Neutrophil (primary cell): ENCODE results near the gene SSBP4.
"Not testable (repeated sequence)": the region's sequence is repeated elsewhere in the genome, so short reads cannot be mapped to it uniquely, and the experiment has no call there.

Experiments used
- H3K27ac ChIP-seq: fragments of 200-600 bp; sonication (generic); 2 replicates; pipeline ENCODE4 v1.5.1; 2016; ENCODE audit warnings: mild to moderate bottlenecking, moderate library complexity
- H3K27me3 ChIP-seq: fragments of 200-600 bp; sonication (generic); 2 replicates; pipeline ENCODE4 v1.6.0; 2016; ENCODE audit warnings: mild to moderate bottlenecking
- H3K36me3 ChIP-seq: fragments of 200-600 bp; sonication (generic); 2 replicates; pipeline ENCODE4 v1.5.1; 2017
- H3K4me1 ChIP-seq, 2 experiments: fragments of 200-600 bp in 1 of 2; sonication (generic) in 1 of 2; 1 replicate in 1 of 2; 2 replicates in 1 of 2; pipeline versions ENCODE4 v1.5.1 to v1.6.1; 2013 to 2016; ENCODE audit warnings: low read depth in 1 of 2, low read length in 1 of 2, mild to moderate bottlenecking in 1 of 2, moderate library complexity in 1 of 2; ENCODE audit not compliant: control insufficient read depth in 1 of 2, insufficient read depth in 1 of 2
- H3K4me3 ChIP-seq, 2 experiments: fragments of 200-600 bp in 1 of 2; sonication (generic) in 1 of 2; 1 replicate in 1 of 2; 2 replicates in 1 of 2; pipeline ENCODE4 v1.5.1; 2013 to 2016; ENCODE audit warnings: low read depth in 1 of 2, low read length in 1 of 2, mild to moderate bottlenecking in 1 of 2, moderate library complexity in 1 of 2
- H3K9me3 ChIP-seq: fragments of 200-600 bp; sonication (generic); 2 replicates; pipeline ENCODE4 v1.5.1; 2016
- CTCF ChIP-seq: fragments of 200-600 bp; sonication (generic); IDR thresholded peaks from 2 replicates; pipeline ENCODE4 v1.5.1; 2016; ENCODE audit warnings: antibody characterized with exemption

The SSBP4 gene

DNA sequence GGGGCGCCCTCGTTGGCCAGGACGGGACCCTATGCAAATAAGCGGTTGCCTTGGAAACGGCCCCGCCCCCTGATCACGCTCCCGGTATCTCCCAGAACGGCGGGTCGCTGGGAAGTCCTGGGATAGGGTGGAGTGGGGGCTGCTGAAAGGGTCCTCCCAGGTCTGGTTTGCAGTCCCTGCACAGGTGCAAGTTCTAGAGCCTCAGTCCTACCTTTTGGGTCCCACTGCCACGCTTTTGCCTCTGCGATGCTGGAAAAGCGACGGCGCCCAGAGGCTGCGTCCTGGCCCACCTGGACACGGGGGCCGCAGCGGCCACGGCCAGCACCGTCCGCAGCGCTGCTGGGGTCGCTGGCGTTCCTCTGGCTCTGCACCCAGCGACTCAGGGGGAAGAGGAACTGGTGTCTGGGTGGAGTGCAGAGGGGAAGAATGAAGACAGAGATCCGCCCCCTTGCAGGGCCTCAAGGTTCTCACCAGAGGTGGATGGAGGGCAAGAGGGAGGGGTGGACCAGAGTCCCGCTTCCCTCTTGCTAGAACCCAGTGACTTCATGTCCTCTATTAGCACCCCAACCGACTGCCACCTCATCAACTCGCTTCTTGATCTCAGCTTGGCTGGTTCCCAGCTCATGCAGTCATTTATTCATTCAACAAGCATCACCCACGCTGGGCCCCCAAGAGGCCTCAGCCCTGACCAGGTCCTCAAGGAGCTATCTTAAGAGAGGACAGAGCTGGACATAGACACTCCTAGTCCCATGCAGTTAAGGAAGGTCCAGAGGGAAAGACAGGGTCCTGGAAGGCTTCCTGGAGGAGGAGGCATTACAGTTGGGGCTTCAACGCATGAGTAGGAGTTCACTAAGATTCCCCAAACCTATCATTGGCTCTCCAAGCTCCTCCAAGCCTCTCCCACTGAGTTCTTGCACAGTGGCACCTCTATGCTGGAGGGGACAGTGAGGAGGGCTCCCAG, 21.7 kb upstream of the SSBP4 start, which contains the start of gene LRRC25:
Gene LRRC25 (minus strand): TSS at position 381 of the 961 bp plus-strand sequence. CDS start 659 bp downstream, outside the sequence.
- H3K4me1 ChIP-seq: peaks cover 85 to 90% of the 10 kb centered on the region in 2 experiments
- H3K4me3 ChIP-seq: peak within 1 kb of the TSS; percentile 90 to 100
- TF ChIP-seq CTCF: peak; percentile 59
- no peaks in the 10 kb centered on the region for H3K27me3 ChIP-seq
- H3K9me3 ChIP-seq: no peaks in the 10 kb centered on the region
- peak within 1 kb of the TSS; percentile 98 for H3K27ac ChIP-seq
- peaks cover 33% of the 10 kb centered on the region for H3K36me3 ChIP-seq

GRCh38 chr19:18399008-18399407, 20.2 kb upstream of the SSBP4 start:
- peak overlapping the region; percentile 98 for H3K27ac ChIP-seq
- H3K4me3 ChIP-seq: no peak overlapping the region
- no peak for TF ChIP-seq CTCF
- peaks cover 86 to 90% of the 10 kb centered on the region in 2 experiments for H3K4me1 ChIP-seq
- no peaks in the 10 kb centered on the region for H3K9me3 ChIP-seq
- no peaks in the 10 kb centered on the region for H3K27me3 ChIP-seq
- H3K36me3 ChIP-seq: peaks cover 24% of the 10 kb centered on the region

- Histone ChIP-seq H3K9me3 (no peaks in the 10 kb centered on the region), H3K27me3 (no peaks in the 10 kb centered on the region), H3K4me1 (peaks cover 75 to 78% of the 10 kb centered on the region in 2 experiments), H3K4me3 (peak overlapping the region; percentile 42), H3K36me3 (peaks cover 1% of the 10 kb centered on the region), H3K27ac (peak overlapping the region; percentile 92)
- TF ChIP-seq CTCF: peak; percentile 50
These were observed 17.6 kb upstream of the SSBP4 start for GRCh38 chr19:18401580-18402112.

- Histone ChIP-seq H3K4me3 (peak overlapping the region; percentile 42), H3K4me1 (peaks cover 72 to 74% of the 10 kb centered on the region in 2 experiments), H3K27ac (peak overlapping the region; percentile 92)
- not testable (repeated sequence) for H3K27me3 ChIP-seq, H3K9me3 ChIP-seq, H3K36me3 ChIP-seq
These were observed 16.5 kb upstream of the SSBP4 start for GRCh38 chr19:18402455-18403248.

DNA sequence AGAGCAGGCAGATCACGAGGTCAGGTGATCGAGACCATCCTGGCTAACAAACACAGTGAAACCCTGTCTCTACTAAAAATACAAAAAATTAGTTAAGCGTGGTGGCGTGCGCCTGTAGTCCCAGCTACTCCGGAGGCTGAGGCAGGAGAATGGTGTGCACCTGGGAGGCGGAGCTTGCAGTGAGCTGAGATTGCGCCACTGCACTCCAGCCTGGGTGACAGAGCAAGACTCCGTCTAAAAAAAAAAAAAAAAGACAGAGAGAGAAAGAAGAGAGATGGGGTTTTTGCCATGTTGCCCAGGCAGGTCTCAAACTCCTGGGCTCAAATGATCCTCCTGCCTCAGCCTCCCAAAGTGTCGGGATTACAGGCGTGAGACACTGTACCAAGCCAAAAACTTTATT, 13.4 kb upstream of the SSBP4 start:
- not testable (repeated sequence) for H3K9me3 ChIP-seq, H3K4me3 ChIP-seq, H3K27me3 ChIP-seq, H3K27ac ChIP-seq, H3K36me3 ChIP-seq
- H3K4me1 ChIP-seq: peaks cover 55 to 56% of the 10 kb centered on the region in 2 experiments

- no peak overlapping the region for H3K4me3 ChIP-seq
- no peak overlapping the region for H3K27ac ChIP-seq
- TF ChIP-seq CTCF: no peak
- no peaks in the 10 kb centered on the region for H3K9me3 ChIP-seq
- peaks cover 8% of the 10 kb centered on the region for H3K27me3 ChIP-seq
- H3K4me1 ChIP-seq: peaks cover 45 to 46% of the 10 kb centered on the region in 2 experiments
- H3K36me3 ChIP-seq: no peaks in the 10 kb centered on the region
These were observed 12.4 kb upstream of the SSBP4 start for GRCh38 chr19:18406749-18407148.
